Posterior vena cava (tissue), 2 donors: ENCODE measurements around the gene MYO18A. TPM values are rescaled to one million over a fixed set of nuclear protein-coding genes. Genes with fewer than 3 reads are reported as not detected.

ENCODE experiments used
- DNase-seq: peaks from one replicate; pipeline ENCODE4 v3.0.0-alpha.2; 2020; ENCODE audit warnings: low spot score
- intact Hi-C, 2 donors: fragments of 100-400 bp; cut with DNase I; formaldehyde crosslinking; loops; one replicate each; pipeline versions ENCODE4 v1.14.1 to v1.14.2; 2022 to 2023
- total RNA-seq, 2 donors: library from RNA; stranded (reverse); fragmentation: NEBNext Ultra II Directional; extraction: Animal tissue kit (Norgen Biotek cat#: 25700); gene quantifications; one replicate each; pipeline ENCODE4 v1.2.1, GENCODE V29; 2021
- donor health status: DM: yes; HTN: yes; CAD: no.
- donor health status: DM: yes; HTN: yes; CAD: no.

MYO18A gene
- total RNA-seq, 2 donors from 2014 or later, result 76.3 to 87.9 TPM

- no peak for DNase-seq
- intact Hi-C loops, result no loop called here
These were observed 39.3 kb downstream of the MYO18A start for GRCh38 chr17:29140631-29141513.

DNA sequence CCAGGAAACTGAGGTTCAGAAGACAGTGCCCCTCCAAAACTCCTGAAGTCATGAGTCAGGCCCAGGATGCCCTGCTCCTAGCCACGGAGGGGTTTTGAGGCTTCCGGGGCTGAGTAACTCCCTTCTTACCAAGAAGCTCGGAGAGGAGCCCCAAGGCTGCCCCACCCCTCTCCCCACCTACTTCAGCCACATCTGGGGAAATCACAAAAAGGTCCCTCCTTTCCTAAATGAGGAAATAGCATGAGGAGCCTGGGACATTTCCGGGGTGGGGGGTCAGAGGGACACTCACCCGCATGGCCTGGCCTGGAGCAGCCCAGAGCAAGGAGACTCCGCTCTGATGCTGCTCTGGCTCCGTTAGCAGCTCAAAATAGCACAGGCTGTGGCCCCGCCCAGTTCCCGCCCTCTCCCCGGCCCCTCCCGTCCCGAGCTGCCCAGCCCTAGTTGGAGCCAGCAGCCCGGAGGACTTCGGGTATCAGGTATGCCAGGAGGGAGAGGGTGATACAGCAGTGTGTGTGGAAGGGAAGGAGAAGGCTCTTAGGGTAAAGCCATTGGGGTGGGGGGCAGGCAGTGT lies 40.1 kb downstream of the MYO18A start:
- intact Hi-C loops, result no loop called here
- peak; percentile 97 for DNase-seq

- intact Hi-C loops, result no loop called here
- DNase-seq, result no peak
These were observed 41.1 kb downstream of the MYO18A start for GRCh38 chr17:29138971-29139691.

DNA sequence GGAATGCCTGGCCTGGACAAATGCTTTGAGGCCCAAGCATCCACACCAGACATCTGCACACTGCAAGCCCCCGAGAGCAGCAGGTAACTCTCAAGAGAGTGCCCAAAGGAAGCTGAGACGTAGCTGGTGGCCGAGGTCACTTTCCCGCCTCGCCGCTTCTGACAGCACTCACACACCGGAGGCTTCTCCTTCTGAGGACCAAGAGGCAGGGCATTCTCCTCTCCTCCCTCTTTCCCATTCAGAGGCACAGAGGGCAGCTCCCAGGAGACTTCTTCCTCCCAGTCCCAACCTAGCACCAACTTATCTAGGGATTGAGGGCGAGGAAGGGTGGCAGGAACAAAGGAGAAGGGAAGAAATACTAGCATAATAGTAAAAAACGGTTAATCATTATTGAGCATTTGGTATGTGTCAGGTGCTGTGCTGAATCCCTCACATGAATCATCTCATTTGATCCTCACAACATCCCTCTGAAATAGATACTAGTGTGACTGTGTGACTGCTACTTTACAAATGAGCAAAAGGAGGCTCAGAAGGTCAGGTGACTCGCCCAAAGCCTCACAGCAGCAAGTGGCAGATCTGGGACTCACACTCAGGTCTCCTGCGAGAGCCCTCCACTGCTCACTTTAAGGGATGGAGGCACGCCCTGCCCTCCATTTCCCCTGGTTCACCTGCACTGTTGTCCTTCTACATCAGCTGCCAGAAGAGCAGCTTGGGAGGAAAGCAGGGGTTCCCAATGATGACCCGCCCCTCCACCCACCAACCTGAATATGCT lies 41.8 kb downstream of the MYO18A start:
- no peak for DNase-seq
- intact Hi-C loops, result no loop called here

- no peak for DNase-seq
- intact Hi-C loops, result no loop called here
These were observed 43.0 kb downstream of the MYO18A start for GRCh38 chr17:29136998-29137730.

DNA sequence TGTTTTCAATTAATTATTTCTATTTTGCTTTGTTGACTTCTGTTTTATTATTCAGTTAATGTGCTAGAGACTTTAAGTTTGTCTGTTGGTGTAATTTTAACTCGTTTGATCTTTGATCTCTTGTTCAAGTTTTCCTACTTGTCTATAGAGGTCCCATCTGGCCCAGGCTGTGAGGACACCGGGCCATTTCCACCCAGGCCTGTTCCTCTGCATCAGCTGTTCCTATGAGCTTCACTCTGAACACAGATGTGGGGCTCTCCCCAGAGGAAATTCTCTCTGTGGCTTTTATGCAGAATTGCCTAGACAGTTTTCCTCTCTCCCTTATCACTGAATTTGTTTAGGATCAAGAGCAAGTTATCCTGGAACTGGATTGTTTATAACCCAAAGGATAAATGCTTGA lies 44.7 kb downstream of the MYO18A start:
- intact Hi-C loops, result no loop called here
- DNase-seq, result no peak

GRCh38 chr17:29133121-29133713 lies 47.0 kb downstream of the MYO18A start:
- DNase-seq, result peak; percentile 89

GRCh38 chr17:29131814-29132682 lies 48.1 kb downstream of the MYO18A start:
- DNase-seq, result peak; percentile 89
- intact Hi-C loops, result no loop called here

More at GRCh38 chr17:29133121-29133713, 47.0 kb downstream of the MYO18A start:
- intact Hi-C loops, result no loop called here

- no peak for DNase-seq
- intact Hi-C loops, result no loop called here
These were observed 50.5 kb downstream of the MYO18A start for GRCh38 chr17:29129731-29130130.

GRCh38 chr17:29127840-29128239 lies 52.4 kb downstream of the MYO18A start:
- peak; percentile 75 for DNase-seq

DNA sequence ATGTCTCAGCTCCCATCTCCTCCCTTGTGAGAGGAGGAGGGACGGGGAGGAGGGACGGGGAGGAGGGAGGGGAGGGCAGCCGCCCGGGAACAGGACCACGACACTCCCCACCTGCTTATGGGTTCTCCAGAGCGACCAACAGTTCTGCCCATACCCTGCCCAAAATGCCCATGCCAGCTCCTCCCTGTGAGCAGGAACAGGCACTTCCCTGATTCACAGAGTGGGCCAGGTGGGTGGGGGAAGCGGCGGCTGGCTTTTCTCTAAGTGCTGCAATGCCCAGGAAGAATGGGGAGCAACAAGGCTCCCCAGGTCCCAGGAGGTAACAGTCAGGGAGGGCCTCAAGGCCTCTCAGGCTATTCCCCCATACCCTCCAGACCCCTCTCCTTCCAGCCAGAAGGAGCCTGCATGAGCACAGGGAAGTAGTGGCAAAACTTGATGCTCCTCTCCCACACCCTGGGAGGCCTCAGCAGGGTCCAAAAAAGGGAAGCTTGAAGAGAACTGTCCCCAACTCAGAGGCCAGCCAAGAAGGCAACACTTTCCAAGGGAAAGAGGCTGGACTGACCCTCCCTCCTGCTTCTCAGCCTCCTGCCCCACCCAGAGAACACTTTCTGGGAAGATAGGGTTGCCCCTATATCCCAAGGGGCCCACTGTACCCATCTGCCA lies 53.8 kb downstream of the MYO18A start:
- no peak for DNase-seq
- intact Hi-C loops, result no loop called here

More at GRCh38 chr17:29127840-29128239, 52.4 kb downstream of the MYO18A start:
- intact Hi-C loops, result no loop called here

DNA sequence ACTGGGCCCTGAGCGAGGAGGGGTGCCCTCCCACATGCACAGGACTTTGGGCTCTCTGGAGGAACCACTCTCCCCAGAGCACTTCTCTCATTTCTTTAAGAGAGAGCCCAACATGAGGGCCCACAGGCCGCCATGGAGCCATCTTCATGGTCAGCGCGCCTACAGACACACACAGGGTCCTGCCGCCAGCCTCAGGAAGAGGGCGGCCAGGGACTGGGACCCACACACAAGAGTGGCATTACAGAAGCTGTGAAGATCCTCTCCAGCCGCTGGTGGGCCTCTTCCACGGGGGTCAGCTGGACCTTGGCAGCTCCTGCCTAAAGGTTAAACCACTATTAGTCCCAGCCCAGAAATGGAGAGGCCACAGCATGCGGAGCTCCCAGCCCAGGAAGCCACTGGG lies 54.5 kb downstream of the MYO18A start:
- intact Hi-C loops, result no loop called here
- DNase-seq, result peak; percentile 58

GRCh38 chr17:29124925-29125273 lies 55.3 kb downstream of the MYO18A start:
- no peak for DNase-seq
- intact Hi-C loops, result no loop called here

GRCh38 chr17:29124135-29124924 lies 55.9 kb downstream of the MYO18A start:
- DNase-seq, result no peak
- intact Hi-C loops, result no loop called here

DNA sequence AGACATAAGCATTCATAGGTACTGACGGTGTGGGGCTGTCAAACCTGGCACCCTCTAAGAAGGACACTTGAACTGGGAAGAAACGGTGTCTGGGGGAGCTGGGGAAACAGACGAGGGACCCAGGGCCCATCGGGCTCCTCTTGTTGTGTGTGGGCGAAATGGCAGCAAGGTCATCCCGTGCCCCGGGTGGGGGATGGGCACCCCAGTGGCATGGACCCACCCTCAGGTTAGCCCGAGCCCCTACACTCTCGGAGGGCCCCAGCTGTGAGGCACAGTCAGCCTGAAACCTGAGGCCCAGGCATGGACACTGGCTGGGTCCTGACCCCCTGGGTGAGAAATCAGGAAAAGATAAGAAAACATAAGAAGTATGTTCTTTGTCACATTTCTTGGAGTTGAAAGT lies 57.1 kb downstream of the MYO18A start:
- DNase-seq, result no peak
- intact Hi-C loops, result no loop called here

DNA sequence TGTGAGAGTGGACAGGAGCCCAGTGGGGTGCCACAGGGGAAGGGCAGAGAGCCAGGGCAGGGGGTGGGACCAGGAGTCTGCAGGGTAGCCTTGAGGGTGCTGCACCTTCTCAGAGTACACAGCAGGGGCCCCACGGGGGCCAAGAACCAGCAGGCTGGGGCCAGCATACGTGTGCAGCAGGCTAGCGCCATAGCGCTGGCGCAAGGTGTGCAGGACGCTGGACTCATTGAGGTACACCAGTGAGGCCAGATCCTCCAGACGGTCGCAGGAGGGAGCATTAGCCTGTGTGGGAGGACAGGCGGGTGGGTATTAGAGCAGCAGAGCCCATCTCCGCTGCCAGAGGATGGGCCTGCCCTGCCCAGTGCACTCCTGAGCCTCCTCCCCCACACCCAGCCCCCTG lies 58.8 kb downstream of the MYO18A start:
- intact Hi-C loops, result no loop called here

More for the DNA sequence above, 58.8 kb downstream of the MYO18A start:
- no peak for DNase-seq
